Activated T-helper 1 cell treated with anti-CD3 and anti-CD28 coated beads, Interleukin-12 subunit alpha, Interleukin-12 subunit beta, Interleukin-2, Interleukin-4 antibody, amounts not matched to agents 30 ng/mL and 10 ng/mL and 1 ng/mL, durations not matched to agents 14 hours and 24 hours and 36 hours (primary cell): ENCODE measurements around the gene TRIM9. TPM values are rescaled to one million over a fixed set of nuclear protein-coding genes. Genes with fewer than 3 reads are reported as not detected.

Experiments
- DNase-seq: peaks from one replicate; pipeline ENCODE4 v3.0.0; 2021; ENCODE audit warnings: low spot score
- H3K27ac Mint-ChIP-seq: one replicate; pipeline ENCODE4 v1.8.0; 2021; ENCODE audit warnings: mild to moderate bottlenecking, mixed read lengths
- H3K27me3 Mint-ChIP-seq: one replicate; pipeline ENCODE4 v1.8.0; 2022; ENCODE audit warnings: mild to moderate bottlenecking, moderate library complexity, mixed read lengths; ENCODE audit not compliant: insufficient read depth
- H3K36me3 Mint-ChIP-seq: one replicate; pipeline ENCODE4 v1.8.0; 2021; ENCODE audit warnings: low read depth, mixed read lengths
- H3K4me1 Mint-ChIP-seq: one replicate; pipeline ENCODE4 v1.8.0; 2021; ENCODE audit warnings: low read depth, mixed read lengths
- H3K4me3 Mint-ChIP-seq: one replicate; pipeline ENCODE4 v1.8.0; 2021; ENCODE audit warnings: mild to moderate bottlenecking, moderate library complexity, mixed read lengths
- H3K9me3 Mint-ChIP-seq: one replicate; pipeline ENCODE4 v1.8.0; 2021; ENCODE audit warnings: mixed read lengths
- intact Hi-C: fragments of 100-400 bp; cut with micrococcal nuclease; formaldehyde crosslinking; loops from one replicate; pipeline ENCODE4 v1.15.1; 2024
- total RNA-seq: library from RNA; stranded (reverse); gene quantifications from 2 replicates; pipeline ENCODE4 v1.2.3, GENCODE V29; 2022

Gene TRIM9
- total RNA-seq, result 0.31 TPM in 1 of 2 replicates, not detected in the other

GRCh38 chr14:51094901-51095853, at the start of gene TRIM9:
TRIM9 (minus strand) TSS chr14:51095105; CDS start chr14:51094939, 166 bp downstream.
- peak; percentile 84 for DNase-seq
- Mint-ChIP-seq H3K36me3 (peaks cover 1% of the 10 kb centered on the region), H3K27me3 (peaks cover 51% of the 10 kb centered on the region), H3K4me1 (peaks cover 11% of the 10 kb centered on the region), H3K4me3 (peak within 1 kb of the TSS; percentile 88), H3K27ac (peak within 1 kb of the TSS; percentile 65), H3K9me3 (no peaks in the 10 kb centered on the region)
- intact Hi-C loops, result loop anchor here (1.0 to 10.0 kb wide), 7 partner anchors 122 to 1457 kb away; partner anchors contain the start of genes GPR137C, RTRAF, TMX1 and TXNDC16

GRCh38 chr14:51140856-51141255, 46.0 kb upstream of the TRIM9 start:
- intact Hi-C loops, result no loop called here
- H3K27ac Mint-ChIP-seq, result no peak overlapping the region
- H3K27me3 Mint-ChIP-seq, result peaks cover 2% of the 10 kb centered on the region
- H3K9me3 Mint-ChIP-seq, result no peaks in the 10 kb centered on the region
- no peak overlapping the region for H3K4me3 Mint-ChIP-seq
- no peaks in the 10 kb centered on the region for H3K36me3 Mint-ChIP-seq
- no peak for DNase-seq
- H3K4me1 Mint-ChIP-seq, result no peaks in the 10 kb centered on the region

GRCh38 chr14:51140338-51140737, 45.4 kb upstream of the TRIM9 start:
- Mint-ChIP-seq H3K4me1 (no peaks in the 10 kb centered on the region), H3K27ac (no peak overlapping the region), H3K9me3 (no peaks in the 10 kb centered on the region), H3K4me3 (no peak overlapping the region), H3K27me3 (peaks cover 2% of the 10 kb centered on the region), H3K36me3 (no peaks in the 10 kb centered on the region)
- intact Hi-C loops, result no loop called here
- DNase-seq, result no peak

GRCh38 chr14:51139121-51139681, 44.3 kb upstream of the TRIM9 start:
- H3K9me3 Mint-ChIP-seq, result peaks cover 2% of the 10 kb centered on the region
- no peak overlapping the region for H3K4me3 Mint-ChIP-seq
- H3K27me3 Mint-ChIP-seq, result peaks cover 4% of the 10 kb centered on the region
- H3K36me3 Mint-ChIP-seq, result no peaks in the 10 kb centered on the region
- DNase-seq, result no peak
- intact Hi-C loops, result no loop called here
- H3K4me1 Mint-ChIP-seq, result no peaks in the 10 kb centered on the region
- no peak overlapping the region for H3K27ac Mint-ChIP-seq

- peaks cover 5% of the 10 kb centered on the region for H3K9me3 Mint-ChIP-seq
- H3K27ac Mint-ChIP-seq, result no peak overlapping the region
- no peak overlapping the region for H3K4me3 Mint-ChIP-seq
Observed at GRCh38 chr14:51138404-51139103, 43.6 kb upstream of the TRIM9 start.

GRCh38 chr14:51131516-51131915, 36.6 kb upstream of the TRIM9 start:
- DNase-seq, result no peak
- peaks cover 5% of the 10 kb centered on the region for H3K27me3 Mint-ChIP-seq
- H3K9me3 Mint-ChIP-seq, result peaks cover 5% of the 10 kb centered on the region
- H3K4me1 Mint-ChIP-seq, result no peaks in the 10 kb centered on the region
- intact Hi-C loops, result no loop called here
- no peaks in the 10 kb centered on the region for H3K36me3 Mint-ChIP-seq
- no peak overlapping the region for H3K27ac Mint-ChIP-seq
- H3K4me3 Mint-ChIP-seq, result no peak overlapping the region

More at GRCh38 chr14:51138404-51139103, 43.6 kb upstream of the TRIM9 start:
- H3K36me3 Mint-ChIP-seq, result no peaks in the 10 kb centered on the region
- no peak for DNase-seq
- peaks cover 4% of the 10 kb centered on the region for H3K27me3 Mint-ChIP-seq
- H3K4me1 Mint-ChIP-seq, result no peaks in the 10 kb centered on the region
- intact Hi-C loops, result no loop called here

- intact Hi-C loops, result no loop called here
- H3K27ac Mint-ChIP-seq, result no peak overlapping the region
- H3K4me1 Mint-ChIP-seq, result no peaks in the 10 kb centered on the region
- no peak for DNase-seq
- H3K36me3 Mint-ChIP-seq, result no peaks in the 10 kb centered on the region
- no peak overlapping the region for H3K4me3 Mint-ChIP-seq
- H3K9me3 Mint-ChIP-seq, result peaks cover 2% of the 10 kb centered on the region
- H3K27me3 Mint-ChIP-seq, result peaks cover 3% of the 10 kb centered on the region
Observed at GRCh38 chr14:51129130-51129529, 34.2 kb upstream of the TRIM9 start.

- Mint-ChIP-seq H3K9me3 (no peaks in the 10 kb centered on the region), H3K36me3 (no peaks in the 10 kb centered on the region), H3K27me3 (peaks cover 4% of the 10 kb centered on the region), H3K4me1 (no peaks in the 10 kb centered on the region), H3K4me3 (no peak overlapping the region), H3K27ac (no peak overlapping the region)
- DNase-seq, result no peak
- intact Hi-C loops, result no loop called here
Observed at GRCh38 chr14:51124029-51124428, 29.1 kb upstream of the TRIM9 start.

- H3K4me1 Mint-ChIP-seq, result no peaks in the 10 kb centered on the region
- no peak for DNase-seq
- no peaks in the 10 kb centered on the region for H3K36me3 Mint-ChIP-seq
- H3K27ac Mint-ChIP-seq, result no peak overlapping the region
- no peak overlapping the region for H3K4me3 Mint-ChIP-seq
- H3K9me3 Mint-ChIP-seq, result no peaks in the 10 kb centered on the region
- intact Hi-C loops, result no loop called here
- H3K27me3 Mint-ChIP-seq, result peaks cover 4% of the 10 kb centered on the region
Observed at GRCh38 chr14:51121096-51121495, 26.2 kb upstream of the TRIM9 start.

GRCh38 chr14:51119411-51120051, 24.6 kb upstream of the TRIM9 start:
- Mint-ChIP-seq H3K36me3 (no peaks in the 10 kb centered on the region), H3K4me3 (no peak overlapping the region), H3K9me3 (no peaks in the 10 kb centered on the region), H3K27me3 (peaks cover 4% of the 10 kb centered on the region), H3K27ac (no peak overlapping the region), H3K4me1 (no peaks in the 10 kb centered on the region)
- DNase-seq, result no peak
- intact Hi-C loops, result no loop called here

- intact Hi-C loops, result no loop called here
- H3K27ac Mint-ChIP-seq, result no peak overlapping the region
- H3K27me3 Mint-ChIP-seq, result peaks cover 4% of the 10 kb centered on the region
- H3K4me1 Mint-ChIP-seq, result no peaks in the 10 kb centered on the region
- H3K4me3 Mint-ChIP-seq, result no peak overlapping the region
- no peaks in the 10 kb centered on the region for H3K9me3 Mint-ChIP-seq
- no peaks in the 10 kb centered on the region for H3K36me3 Mint-ChIP-seq
- no peak for DNase-seq
Observed at GRCh38 chr14:51118993-51119392, 24.1 kb upstream of the TRIM9 start.

GRCh38 chr14:51117593-51117992, 22.7 kb upstream of the TRIM9 start:
- DNase-seq, result no peak
- H3K27ac Mint-ChIP-seq, result no peak overlapping the region
- H3K9me3 Mint-ChIP-seq, result no peaks in the 10 kb centered on the region
- H3K27me3 Mint-ChIP-seq, result peaks cover 2% of the 10 kb centered on the region
- intact Hi-C loops, result no loop called here
- no peak overlapping the region for H3K4me3 Mint-ChIP-seq
- no peaks in the 10 kb centered on the region for H3K4me1 Mint-ChIP-seq
- no peaks in the 10 kb centered on the region for H3K36me3 Mint-ChIP-seq
